Endothelial cell of umbilical vein (primary cell): ENCODE data around the gene EME2. TPM values are rescaled to one million over a fixed set of nuclear protein-coding genes. Genes with fewer than 3 reads are reported as not detected.

Experiments used
- BruUV-seq: library from RNA; stranded (reverse); fragments of 400-500 nt; replicated peaks from 2 replicates; lab custom pipeline; 2021; lab: Mats Ljungman, UMichigan
- CTCF ChIA-PET: fragments of 300-600, 350-600 bp; sonication (Branson Sonifier 250); formaldehyde crosslinking; loops from one replicate; lab custom pipeline; 2021; ENCODE audit warnings: antibody characterized with exemption, inconsistent platforms; lab: Charles Lee
- POLR2A ChIA-PET: fragments of 300-600, 350-600 bp; sonication (Branson Sonifier 250); formaldehyde crosslinking; loops from one replicate; lab custom pipeline; 2021; ENCODE audit warnings: antibody characterized with exemption, inconsistent platforms; lab: Charles Lee
- DNase-seq: peaks from one replicate; pipeline ENCODE4 v3.0.0-alpha.2; 2011; ENCODE audit warnings: low read depth, low spot score
- FAIRE-seq: peaks from 2 replicates; lab custom pipeline; 2011; peaks lifted over from hg19 to GRCh38; lab: Jason Lieb, UNC
- H2AFZ ChIP-seq: 2 replicates; pipeline ENCODE4 v1.6.0; 2012; ENCODE audit warnings: low read depth, low read length, control low read depth, inconsistent platforms
- H3K27ac ChIP-seq: 2 replicates; pipeline ENCODE4 v1.5.1; 2011; ENCODE audit warnings: low read depth, mild to moderate bottlenecking, control low read depth, low read length, moderate library complexity; ENCODE audit not compliant: insufficient read depth
- H3K27me3 ChIP-seq, 2 experiments: 2 replicates each; pipeline versions ENCODE4 v1.6.0 to v1.6.1; 2011; ENCODE audit warnings: low read length in 2 of 2, mixed read lengths in 1 of 2; ENCODE audit not compliant: control insufficient read depth in 2 of 2, insufficient read depth in 2 of 2
- H3K36me3 ChIP-seq, 2 experiments: 2 replicates in 1 of 2; 3 replicates in 1 of 2; pipeline ENCODE4 v1.5.1; 2011; ENCODE audit warnings: low read length in 2 of 2, mild to moderate bottlenecking in 1 of 2, moderate library complexity in 1 of 2; ENCODE audit not compliant: control insufficient read depth in 2 of 2, insufficient read depth in 2 of 2; ENCODE audit errors: extremely low read depth in 1 of 2
- H3K4me1 ChIP-seq: 3 replicates; pipeline ENCODE4 v1.5.1; 2011; ENCODE audit warnings: mild to moderate bottlenecking, low read length; ENCODE audit not compliant: control insufficient read depth, insufficient read depth; ENCODE audit errors: extremely low read depth
- H3K4me2 ChIP-seq: 2 replicates; pipeline ENCODE4 v1.6.1; 2011; ENCODE audit warnings: low read length, control low read depth, mixed read lengths; ENCODE audit not compliant: insufficient read depth
- H3K4me3 ChIP-seq, 3 experiments: fragments of 200-600 bp in 1 of 3; sonication (generic), shearing (Covaris generic) in 1 of 3; replicated peaks in 1 of 3; 2 replicates each; pipeline ENCODE4 v1.5.1; 2011 to 2016; ENCODE audit warnings: control low read depth in 3 of 3, low read length in 3 of 3, mild to moderate bottlenecking in 2 of 3, inconsistent platforms in 1 of 3, low read depth in 1 of 3, moderate library complexity in 1 of 3; ENCODE audit not compliant: insufficient read depth in 1 of 3
- H3K79me2 ChIP-seq: 2 replicates; pipeline ENCODE4 v1.6.0; 2012; ENCODE audit warnings: low read length, inconsistent platforms; ENCODE audit not compliant: control insufficient read depth, insufficient read depth
- H3K9ac ChIP-seq: replicated peaks from 2 replicates; pipeline ENCODE3; 2011; ENCODE audit warnings: low read length, control low read depth; ENCODE audit not compliant: insufficient read depth; ENCODE audit errors: extremely low read depth
- H3K9me1 ChIP-seq: replicated peaks from 3 replicates; pipeline ENCODE4 v1.6.0; 2011; ENCODE audit warnings: mild to moderate bottlenecking, low read length; ENCODE audit not compliant: control insufficient read depth, insufficient read depth; ENCODE audit errors: extremely low read depth
- H3K9me3 ChIP-seq: replicated peaks from 2 replicates; pipeline ENCODE4 v1.5.1; 2012; ENCODE audit warnings: low read length, inconsistent platforms; ENCODE audit not compliant: control insufficient read depth, insufficient read depth
- H4K20me1 ChIP-seq: replicated peaks from 2 replicates; pipeline ENCODE3; 2011; ENCODE audit warnings: mild to moderate bottlenecking, low read length; ENCODE audit not compliant: control insufficient read depth, insufficient read depth; ENCODE audit errors: extremely low read depth
- EZH2 ChIP-seq: IDR thresholded peaks from 2 replicates; pipeline ENCODE4 v1.6.1; 2012; ENCODE audit warnings: borderline replicate concordance, low read depth, mild to moderate bottlenecking, moderate library complexity, low read length, inconsistent platforms; ENCODE audit not compliant: severe bottlenecking
- FOS ChIP-seq: IDR thresholded peaks from 2 replicates; pipeline ENCODE4 v1.6.1; 2011; ENCODE audit warnings: mild to moderate bottlenecking, low read length, moderate library complexity, borderline replicate concordance; ENCODE audit not compliant: insufficient read depth
- GATA2 ChIP-seq: IDR thresholded peaks from 2 replicates; pipeline ENCODE4 v1.7.0; 2011; ENCODE audit warnings: low read depth, mild to moderate bottlenecking, moderate library complexity, mixed read lengths, low read length; ENCODE audit not compliant: insufficient read length, insufficient read depth
- JUN ChIP-seq: IDR thresholded peaks from 2 replicates; pipeline ENCODE4 v1.6.1; 2011; ENCODE audit warnings: borderline replicate concordance, low read depth; ENCODE audit not compliant: insufficient read length, insufficient read depth
- MYC ChIP-seq: IDR thresholded peaks from one replicate; pipeline ENCODE4 v1.6.1; 2011; ENCODE audit warnings: mild to moderate bottlenecking, low read depth, low read length
- POLR2A ChIP-seq: IDR thresholded peaks from 2 replicates; pipeline ENCODE4 v1.6.1; 2012; ENCODE audit warnings: low read depth, mild to moderate bottlenecking, control low read depth, low read length
- POLR2AphosphoS5 ChIP-seq: IDR thresholded peaks from 2 replicates; pipeline ENCODE4 v1.6.1; 2012; ENCODE audit warnings: low read depth, mild to moderate bottlenecking, control low read depth, low read length, moderate library complexity; ENCODE audit not compliant: insufficient read depth
- dilution Hi-C: fragments of 300-500 bp; cut with MboI; formaldehyde crosslinking; loops from one replicate; pipeline ENCODE4 v1.15.0; 2019; ENCODE audit warnings: low sequenced_read_pairs; ENCODE audit not compliant: extremely low pct_ligation_motif_present
- intact Hi-C: fragments of 100-400 bp; cut with micrococcal nuclease; formaldehyde crosslinking; loops from one replicate; pipeline ENCODE4 v1.10.0; 2022
- polyA plus RNA-seq, 4 experiments: library from polyadenylated mRNA; depleted of rRNA in 3 of 4; stranded (reverse) in 3 of 4; unstranded in 1 of 4; fragments of >200 nt; gene quantifications; 2 replicates each; pipeline versions ENCODE4 v1.2.1 to v1.2.3, GENCODE V29; 2011 to 2012; ENCODE audit warnings: missing spikeins in 1 of 4
- total RNA-seq: library from RNA; stranded (reverse); gene quantifications from 2 replicates; pipeline ENCODE4 v1.2.3, GENCODE V29; 2021
- TF ChIP-seq, protein P1 (sequence below), 2 donors: IDR thresholded peaks; 1 replicate in 1 of 2; 2 replicates in 1 of 2; pipeline ENCODE4 v1.5.1; 2011; ENCODE audit warnings: low read length in 2 of 2, mild to moderate bottlenecking in 2 of 2, moderate library complexity in 2 of 2, control low read depth in 1 of 2, inconsistent platforms in 1 of 2, low read depth in 1 of 2; ENCODE audit not compliant: insufficient read depth in 1 of 2; ENCODE audit errors: extremely low read depth in 1 of 2
- TF ChIP-seq, protein P2 (sequence below): IDR thresholded peaks from 2 replicates; pipeline ENCODE4 v1.6.1; 2011; ENCODE audit not compliant: insufficient read depth, insufficient read length

Gene EME2
- total and polyA plus RNA-seq, 2 donors (not counting 3 experiments of a cell fraction or from before 2014, with no cell fraction given): 9.7 to 21.4 TPM

DNA sequence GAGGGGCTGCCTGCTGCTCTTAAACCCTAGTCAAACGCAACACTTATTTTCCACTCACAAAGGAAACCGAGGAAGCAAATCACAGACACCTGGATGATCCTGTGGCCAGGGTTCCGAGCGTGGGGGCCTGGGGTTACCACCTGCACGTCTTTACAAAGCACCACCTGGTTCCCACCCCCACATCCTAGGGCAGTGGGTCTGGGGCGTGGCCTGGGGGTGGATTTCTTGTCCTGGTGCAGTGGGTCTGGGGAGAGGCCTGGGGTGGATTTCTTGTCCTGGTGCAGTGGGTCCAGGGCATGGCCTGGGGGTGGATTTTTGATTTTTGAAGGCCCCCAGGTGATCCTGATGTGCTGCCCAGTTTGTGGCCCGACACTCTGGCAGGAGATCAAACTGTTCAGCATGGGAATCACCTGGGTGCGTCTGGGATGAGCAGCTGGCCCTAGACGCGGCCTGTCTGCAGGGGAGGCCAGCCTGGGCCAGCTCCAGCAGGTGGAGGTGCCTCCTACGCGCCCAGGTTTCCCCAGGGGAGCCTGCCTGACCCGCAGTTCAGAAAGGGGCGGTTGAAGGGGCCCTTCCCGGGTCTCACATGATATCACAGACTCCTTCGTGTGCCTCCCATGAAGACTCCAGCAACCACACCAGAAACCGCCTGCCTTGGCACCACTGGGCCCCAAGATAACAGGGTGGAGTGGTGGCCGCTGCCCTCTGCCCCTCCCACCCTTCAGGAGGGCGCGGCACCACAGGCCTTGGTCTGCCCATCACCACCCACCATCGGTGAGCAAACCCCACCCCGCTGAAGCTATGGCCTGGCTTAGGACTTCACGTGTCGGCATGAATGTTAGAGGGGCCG, 47.7 kb downstream of the EME2 start:
- DNase-seq (no peak), FAIRE-seq (no peak)
- Histone ChIP-seq H3K4me2 (no peak overlapping the region), H3K4me1 (peaks cover under 1% of the 10 kb centered on the region), H3K36me3 (peaks cover 0 to 36% of the 10 kb centered on the region in 2 experiments), H4K20me1 (no peaks in the 10 kb centered on the region), H3K9me3 (no peaks in the 10 kb centered on the region), H2AFZ (no peak overlapping the region), H3K27ac (no peak overlapping the region), H3K79me2 (peaks cover under 1% of the 10 kb centered on the region), H3K4me3 (no peak overlapping the region), H3K9ac (no peak overlapping the region), H3K27me3 (no peaks in the 10 kb centered on the region), H3K9me1 (no peaks in the 10 kb centered on the region)
- dilution Hi-C loops (no loop called here), intact Hi-C loops (no loop called here)
- no TSS peak for BruUV-seq
- ChIA-PET POLR2A (no interaction called here), CTCF (no interaction called here)
- TF ChIP-seq, protein P1, sequence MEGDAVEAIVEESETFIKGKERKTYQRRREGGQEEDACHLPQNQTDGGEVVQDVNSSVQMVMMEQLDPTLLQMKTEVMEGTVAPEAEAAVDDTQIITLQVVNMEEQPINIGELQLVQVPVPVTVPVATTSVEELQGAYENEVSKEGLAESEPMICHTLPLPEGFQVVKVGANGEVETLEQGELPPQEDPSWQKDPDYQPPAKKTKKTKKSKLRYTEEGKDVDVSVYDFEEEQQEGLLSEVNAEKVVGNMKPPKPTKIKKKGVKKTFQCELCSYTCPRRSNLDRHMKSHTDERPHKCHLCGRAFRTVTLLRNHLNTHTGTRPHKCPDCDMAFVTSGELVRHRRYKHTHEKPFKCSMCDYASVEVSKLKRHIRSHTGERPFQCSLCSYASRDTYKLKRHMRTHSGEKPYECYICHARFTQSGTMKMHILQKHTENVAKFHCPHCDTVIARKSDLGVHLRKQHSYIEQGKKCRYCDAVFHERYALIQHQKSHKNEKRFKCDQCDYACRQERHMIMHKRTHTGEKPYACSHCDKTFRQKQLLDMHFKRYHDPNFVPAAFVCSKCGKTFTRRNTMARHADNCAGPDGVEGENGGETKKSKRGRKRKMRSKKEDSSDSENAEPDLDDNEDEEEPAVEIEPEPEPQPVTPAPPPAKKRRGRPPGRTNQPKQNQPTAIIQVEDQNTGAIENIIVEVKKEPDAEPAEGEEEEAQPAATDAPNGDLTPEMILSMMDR (IDR thresholded peaks at IDR 0.05; ENCODE audit: extremely low read depth in 1 of 2, insufficient read depth in 1 of 2, low read depth in 1 of 2, low read length in 2 of 2): no peak
- TF ChIP-seq GATA2 (no peak), MYC (no peak), POLR2A (no peak), JUN (no peak), EZH2 (no peak), POLR2AphosphoS5 (no peak), FOS (no peak)
- TF ChIP-seq, protein P2, sequence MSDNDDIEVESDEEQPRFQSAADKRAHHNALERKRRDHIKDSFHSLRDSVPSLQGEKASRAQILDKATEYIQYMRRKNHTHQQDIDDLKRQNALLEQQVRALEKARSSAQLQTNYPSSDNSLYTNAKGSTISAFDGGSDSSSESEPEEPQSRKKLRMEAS: no peak
